Measurements from ENCODE around the gene NFKBIE. TPM values are rescaled to one million over a fixed set of nuclear protein-coding genes. Genes with fewer than 3 reads are reported as not detected.
A peak's percentile ranks its signal among the peaks of the same experiment; 100 is the strongest.

The NFKBIE gene
- polyA plus RNA-seq, 1 donor (not counting 4 experiments of a cell fraction or from before 2014, with no cell fraction given) = 7.3 TPM

GRCh38 chr6:44238687-44239350 is 26.5 kb downstream of the NFKBIE start:
- Histone ChIP-seq H3K4me1 (ENCODE audit: control insufficient read depth, extremely low read depth, insufficient read depth, low read length) (peaks cover 40% of the 10 kb centered on the region), H4K20me1 (ENCODE audit: control insufficient read depth, extremely low read depth, insufficient read depth, low read length) (no peaks in the 10 kb centered on the region), H3K36me3 (ENCODE audit: control insufficient read depth in 2 of 2, extremely low read depth in 1 of 2, insufficient read depth in 2 of 2, low read length in 2 of 2) (no peaks in the 10 kb centered on the region), H2AFZ (ENCODE audit: control insufficient read depth, low read length) (no peak overlapping the region), H3K79me2 (ENCODE audit: control insufficient read depth, insufficient read depth, low read length) (no peaks in the 10 kb centered on the region), H3K9me3 (ENCODE audit: control insufficient read depth, low read depth, low read length) (no peaks in the 10 kb centered on the region), H3K4me2 (ENCODE audit: control insufficient read depth, extremely low read depth, insufficient read depth, low read depth, low read length) (peak overlapping the region; percentile 3), H3K27me3 (ENCODE audit: control insufficient read depth, extremely low read depth, insufficient read depth, low read length) (no peaks in the 10 kb centered on the region), H3K4me3 (ENCODE audit: control insufficient read depth in 2 of 3, extremely low read depth in 1 of 3, insufficient read depth in 2 of 3, low read depth in 1 of 3, low read length in 3 of 3) (no peak overlapping the region), H3K27ac (ENCODE audit: control insufficient read depth, insufficient read depth, low read length) (peak overlapping the region; percentile 48), H3K9me1 (ENCODE audit: control insufficient read depth, extremely low read depth, insufficient read depth, low read length) (peaks cover 3% of the 10 kb centered on the region), H3K9ac (ENCODE audit: control insufficient read depth, extremely low read depth, insufficient read depth, low read length) (peak overlapping the region; percentile 39)
- TF ChIP-seq EZH2 (IDR thresholded peaks at IDR 0.05; ENCODE audit: low read length) = no peak
- TF ChIP-seq CTCF (optimal IDR thresholded peaks at IDR 0.05 in 1 of 3, IDR thresholded peaks at IDR 0.05 in 1 of 3, conservative IDR thresholded peaks at IDR 0.05 in 1 of 3; ENCODE audit: extremely low read depth in 1 of 3, insufficient read depth in 2 of 3, low read length in 3 of 3) = no peak
- dilution Hi-C loops (cut with MboI; ENCODE audit: extremely low pct_ligation_motif_present, low sequenced_read_pairs) = no loop called here
- FAIRE-seq (peak; percentile 55), DNase-seq (ENCODE audit: low read depth, low spot score) (no peak)

- H3K79me2 ChIP-seq (ENCODE audit: control insufficient read depth, insufficient read depth, low read length) = no peaks in the 10 kb centered on the region
- peaks cover 40% of the 10 kb centered on the region for H3K4me1 ChIP-seq (ENCODE audit: control insufficient read depth, extremely low read depth, insufficient read depth, low read length)
- peak overlapping the region; percentile 76 for H3K9ac ChIP-seq (ENCODE audit: control insufficient read depth, extremely low read depth, insufficient read depth, low read length)
- dilution Hi-C loops (cut with MboI; ENCODE audit: extremely low pct_ligation_motif_present, low sequenced_read_pairs) = no loop called here
- H3K4me3 ChIP-seq (ENCODE audit: control insufficient read depth in 2 of 3, extremely low read depth in 1 of 3, insufficient read depth in 2 of 3, low read depth in 1 of 3, low read length in 3 of 3) = peak overlapping the region; percentile 44 to 69 (median 69)
- no peaks in the 10 kb centered on the region for H4K20me1 ChIP-seq (ENCODE audit: control insufficient read depth, extremely low read depth, insufficient read depth, low read length)
- peaks cover 0 to 3% of the 10 kb centered on the region in 2 experiments for H3K36me3 ChIP-seq (ENCODE audit: control insufficient read depth in 2 of 2, extremely low read depth in 1 of 2, insufficient read depth in 2 of 2, low read length in 2 of 2)
- H3K27ac ChIP-seq (ENCODE audit: control insufficient read depth, insufficient read depth, low read length) = peak overlapping the region; percentile 83
- H3K4me2 ChIP-seq (ENCODE audit: control insufficient read depth, extremely low read depth, insufficient read depth, low read depth, low read length) = peak overlapping the region; percentile 85
- peak overlapping the region; percentile 62 for H2AFZ ChIP-seq (ENCODE audit: control insufficient read depth, low read length)
- H3K9me3 ChIP-seq (ENCODE audit: control insufficient read depth, low read depth, low read length) = no peaks in the 10 kb centered on the region
- TF ChIP-seq EZH2 (IDR thresholded peaks at IDR 0.05; ENCODE audit: low read length) (no peak), CTCF (optimal IDR thresholded peaks at IDR 0.05 in 1 of 3, IDR thresholded peaks at IDR 0.05 in 1 of 3, conservative IDR thresholded peaks at IDR 0.05 in 1 of 3; ENCODE audit: extremely low read depth in 1 of 3, insufficient read depth in 2 of 3, low read length in 3 of 3) (peak; percentile 86 to 97 (median 92))
- H3K9me1 ChIP-seq (ENCODE audit: control insufficient read depth, extremely low read depth, insufficient read depth, low read length) = peaks cover 3% of the 10 kb centered on the region
- no peaks in the 10 kb centered on the region for H3K27me3 ChIP-seq (ENCODE audit: control insufficient read depth, extremely low read depth, insufficient read depth, low read length)
- no peak for FAIRE-seq
- no peak for DNase-seq (ENCODE audit: low read depth, low spot score)
Measured at GRCh38 chr6:44237813-44238433, 27.4 kb downstream of the NFKBIE start.
